GM15510 (cell line): Measurements from ENCODE around the gene KRTAP10-2.

Experiments used
- POLR2A ChIP-seq: IDR thresholded peaks from 3 replicates; pipeline ENCODE4 v1.6.1; 2011; ENCODE audit warnings: borderline replicate concordance; ENCODE audit not compliant: insufficient read length; ENCODE audit errors: extremely low read depth

Gene KRTAP10-2

GRCh38 chr21:44510508-44511218, 40.6 kb downstream of the KRTAP10-2 start:
- no peak for TF ChIP-seq POLR2A

GRCh38 chr21:44510109-44510507, 41.2 kb downstream of the KRTAP10-2 start:
- no peak for TF ChIP-seq POLR2A

GRCh38 chr21:44509539-44509938, 41.8 kb downstream of the KRTAP10-2 start:
- no peak for TF ChIP-seq POLR2A

- TF ChIP-seq POLR2A, result no peak
Observed at GRCh38 chr21:44508711-44509445, 42.4 kb downstream of the KRTAP10-2 start.

- no peak for TF ChIP-seq POLR2A
Observed at GRCh38 chr21:44508426-44508710, 42.9 kb downstream of the KRTAP10-2 start.

GRCh38 chr21:44507673-44508425, 43.5 kb downstream of the KRTAP10-2 start:
- TF ChIP-seq POLR2A, result no peak

GRCh38 chr21:44506279-44507255, 44.7 kb downstream of the KRTAP10-2 start:
- no peak for TF ChIP-seq POLR2A

GRCh38 chr21:44505673-44506278, 45.5 kb downstream of the KRTAP10-2 start:
- TF ChIP-seq POLR2A, result no peak

- TF ChIP-seq POLR2A, result no peak
Observed at GRCh38 chr21:44503901-44504399, 47.4 kb downstream of the KRTAP10-2 start.

GRCh38 chr21:44502171-44502958, 48.9 kb downstream of the KRTAP10-2 start:
- TF ChIP-seq POLR2A, result no peak
